GM19455 (cell line): ENCODE measurements around the gene JADE2.
"Not testable (repeated sequence)": the region's sequence is repeated elsewhere in the genome, so short reads cannot be mapped to it uniquely, and the experiment has no call there.

ENCODE experiments used
- ATAC-seq: cut with Tn5 transposase; IDR thresholded peaks from one replicate; pipeline ENCODE4 v1.9.1; 2021; ENCODE audit not compliant: unreplicated experiment

The JADE2 gene

DNA sequence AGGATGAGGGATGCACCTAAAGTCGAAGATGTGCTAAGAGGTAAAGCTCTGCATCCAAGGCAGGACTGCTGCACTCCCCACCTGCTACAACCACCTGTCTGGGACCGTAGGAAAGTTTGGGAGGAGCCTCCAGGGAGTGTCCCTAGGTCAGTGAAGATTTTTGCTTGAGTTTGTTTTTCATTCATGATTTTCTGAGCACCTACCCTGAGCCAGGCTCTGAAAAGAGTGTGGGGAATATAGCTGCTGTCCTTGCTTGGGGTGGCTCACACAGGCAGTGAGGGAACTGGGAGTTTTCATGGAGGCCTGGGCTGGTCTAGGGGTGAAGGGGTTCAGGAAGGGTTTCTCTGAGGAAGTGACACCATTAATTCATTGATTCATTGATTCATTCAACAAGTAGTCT is 58.3 kb downstream of the JADE2 start:
- ATAC-seq = no peak

GRCh38 chr5:134584662-134585061 is 59.2 kb downstream of the JADE2 start:
- ATAC-seq = no peak

- no peak for ATAC-seq
These were observed 60.5 kb downstream of the JADE2 start for GRCh38 chr5:134585966-134586365.

DNA sequence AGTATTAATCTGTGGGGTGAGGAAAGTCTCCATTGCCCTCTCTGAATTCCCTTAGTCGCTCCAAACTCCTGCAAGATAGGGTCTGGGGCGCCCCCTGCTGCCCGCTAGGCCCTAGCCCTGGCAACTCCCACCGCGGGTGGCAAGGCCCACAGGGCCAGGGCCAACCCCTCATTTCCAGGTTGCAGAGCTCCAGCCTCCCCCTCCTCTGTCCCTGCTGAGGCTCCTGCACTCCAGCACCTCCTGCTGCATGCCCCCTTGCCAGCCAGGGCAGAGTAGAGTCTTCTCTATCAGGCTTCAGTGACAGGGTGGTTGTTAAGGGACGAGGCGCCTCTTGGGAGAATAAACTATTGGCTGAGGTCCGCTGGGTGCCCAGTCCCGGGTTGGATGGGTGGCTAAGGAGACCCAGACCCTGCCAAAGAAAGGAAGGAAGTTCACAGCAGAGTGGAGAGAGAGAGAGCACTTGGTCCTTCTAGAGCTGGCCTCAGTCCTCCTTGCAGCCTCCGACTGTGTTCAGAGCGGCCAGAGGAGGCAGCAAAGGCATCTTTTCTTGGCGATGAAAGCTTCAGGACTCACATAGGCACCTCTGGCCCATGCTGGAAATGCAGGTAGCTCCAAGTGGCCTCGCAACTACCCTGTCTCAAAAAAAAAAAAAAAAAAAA is 61.5 kb downstream of the JADE2 start:
- peak; percentile 74 for ATAC-seq

- no peak for ATAC-seq
These were observed 65.7 kb downstream of the JADE2 start for GRCh38 chr5:134590992-134591659.

- peak; percentile 58 for ATAC-seq
These were observed 66.8 kb downstream of the JADE2 start for GRCh38 chr5:134592141-134592746.

DNA sequence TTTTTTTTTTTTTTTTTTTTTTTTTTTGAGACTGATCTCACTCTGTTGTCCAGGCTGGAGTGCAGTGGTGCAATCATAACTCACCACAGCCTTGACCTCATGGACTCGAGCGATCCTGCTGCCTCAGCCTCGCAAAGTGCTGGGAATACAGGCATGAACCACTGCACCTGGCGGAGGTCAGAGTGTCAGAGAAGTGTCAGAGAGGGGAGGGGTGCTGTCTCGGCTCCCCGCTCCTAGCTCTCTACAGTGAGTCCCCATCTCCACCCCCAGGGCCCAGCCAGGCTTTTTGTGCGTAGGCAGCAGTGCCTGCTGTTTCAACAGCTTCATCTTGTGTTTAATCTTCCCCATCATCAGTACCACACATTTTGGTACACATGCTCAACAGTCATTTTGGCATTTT is 68.9 kb downstream of the JADE2 start:
- ATAC-seq = no peak

DNA sequence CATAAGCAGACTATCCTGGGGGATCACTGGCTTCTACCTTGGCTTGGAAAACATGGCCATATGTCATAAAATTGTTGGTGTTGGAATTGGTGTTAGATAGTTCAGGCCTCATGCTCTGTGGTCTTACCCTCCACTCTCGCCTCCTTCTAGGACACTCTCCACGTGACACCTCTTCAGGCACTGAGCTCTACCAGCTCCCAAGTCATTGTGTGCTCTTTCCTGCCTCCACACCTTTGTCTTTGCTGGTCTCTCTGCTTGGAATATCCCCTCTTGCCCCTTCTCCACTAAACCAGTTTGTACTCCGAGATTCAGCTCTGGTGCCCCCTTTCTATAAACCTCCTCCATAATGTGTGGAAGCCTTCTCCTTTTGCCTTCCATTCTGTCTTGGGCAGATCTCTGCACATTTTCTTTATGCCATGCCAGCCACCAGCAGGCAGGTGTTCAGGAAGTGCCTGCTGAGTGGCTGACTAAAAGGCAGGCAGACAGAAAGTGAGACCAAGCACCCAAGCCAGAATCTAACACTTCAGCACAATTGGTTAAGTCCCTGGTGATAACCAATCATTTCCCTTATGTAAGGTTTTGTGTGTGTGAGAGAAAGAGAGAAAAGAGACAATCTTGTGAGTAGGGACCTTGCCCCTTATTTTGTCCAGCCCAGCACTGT is 69.5 kb downstream of the JADE2 start:
- ATAC-seq = peak; percentile 64

DNA sequence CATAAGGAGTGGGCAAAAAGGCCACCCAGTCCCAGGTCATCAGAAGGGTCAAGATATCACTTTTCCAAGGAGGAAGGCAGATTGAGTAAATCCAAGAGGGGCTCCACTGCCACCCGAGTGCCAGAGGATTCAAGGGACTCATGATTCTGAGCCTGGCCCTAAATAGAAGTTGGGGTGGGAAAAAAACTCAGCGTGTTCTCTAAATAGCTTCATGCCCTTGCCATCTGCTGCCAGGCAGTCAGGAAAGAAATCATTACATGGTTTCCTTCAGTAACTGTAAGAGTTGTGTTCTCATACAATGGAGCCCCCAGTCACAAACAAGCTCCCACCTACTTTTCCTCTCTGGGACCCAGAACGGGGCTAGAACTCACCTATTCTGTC is 70.0 kb downstream of the JADE2 start:
- no peak for ATAC-seq

DNA sequence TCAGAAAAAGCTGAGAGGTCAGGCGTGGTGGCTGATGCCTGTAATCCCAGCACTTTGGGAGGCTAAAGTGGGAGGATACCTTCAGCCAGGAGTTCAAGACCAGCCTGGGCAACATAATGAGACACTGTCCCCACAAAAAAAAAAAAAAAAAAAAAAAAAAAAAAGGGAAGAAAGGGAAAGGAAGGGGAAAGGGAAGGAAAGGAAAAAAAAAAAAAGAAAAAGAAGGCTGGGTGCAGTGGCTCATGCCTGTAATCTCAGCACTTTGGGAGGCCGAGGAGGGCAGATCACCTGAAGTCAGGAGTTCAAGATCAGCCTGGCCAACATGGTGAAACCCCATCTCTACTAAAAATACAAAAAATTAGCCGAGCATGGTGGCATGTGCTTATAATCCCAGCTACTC is 74.3 kb downstream of the JADE2 start:
- ATAC-seq = not testable (repeated sequence)

GRCh38 chr5:134600600-134600999 is 75.1 kb downstream of the JADE2 start:
- no peak for ATAC-seq

DNA sequence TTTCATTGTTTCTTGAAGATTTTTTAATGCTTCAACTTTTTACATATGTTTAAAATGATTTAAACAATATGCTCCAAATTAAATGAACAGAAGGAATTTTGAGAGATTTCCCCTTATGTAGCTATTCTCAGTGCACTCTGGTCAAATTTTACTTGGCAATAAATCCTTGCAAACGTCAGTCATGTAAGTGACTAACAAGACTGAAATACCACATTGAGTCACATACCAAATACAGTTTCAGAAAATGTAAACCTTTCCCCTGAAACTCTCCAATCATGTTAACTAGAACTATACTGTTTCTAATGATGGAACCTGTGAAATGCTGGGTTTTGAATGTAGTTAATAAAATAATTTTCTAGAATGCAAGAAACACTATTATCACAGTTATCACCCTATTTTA is 77.6 kb downstream of the JADE2 start:
- no peak for ATAC-seq

DNA sequence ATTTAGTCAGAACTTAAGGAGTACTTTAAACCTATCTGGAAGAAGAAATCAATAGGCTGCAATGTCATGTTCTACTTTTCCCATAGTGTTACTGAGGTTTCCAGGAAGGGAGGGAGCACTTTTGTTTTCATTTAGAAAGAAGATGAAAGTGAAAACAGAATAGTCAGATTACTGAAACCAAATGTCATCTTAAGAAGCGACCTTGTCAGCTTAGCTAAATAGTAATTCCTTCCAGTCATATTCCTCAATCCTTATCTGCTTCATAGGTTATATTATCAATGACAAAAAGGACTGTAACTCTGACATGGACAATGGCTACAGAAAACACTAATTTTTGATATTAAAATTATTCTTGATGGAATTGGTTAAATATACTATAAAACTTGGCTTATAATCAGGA is 79.4 kb downstream of the JADE2 start:
- ATAC-seq = no peak

DNA sequence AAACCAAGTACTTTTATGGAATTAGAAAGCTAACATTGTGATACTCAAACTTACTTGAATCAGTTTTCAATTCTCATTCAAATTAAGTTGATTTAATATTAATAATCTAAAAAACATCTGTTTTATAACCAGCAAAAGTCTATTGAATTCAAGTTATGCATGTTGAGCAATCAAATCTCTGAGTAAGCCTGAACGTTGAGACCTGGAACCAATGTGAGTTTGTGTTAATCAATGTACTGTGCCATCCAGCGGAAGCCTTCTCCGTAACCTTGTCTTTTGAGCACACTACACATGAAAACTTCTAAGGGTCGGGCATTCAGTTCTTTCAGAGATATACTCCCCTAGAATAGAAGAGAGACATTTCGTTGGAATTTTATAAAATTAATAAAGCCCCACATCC is 81.3 kb downstream of the JADE2 start:
- no peak for ATAC-seq

GRCh38 chr5:134608555-134608954 is 83.1 kb downstream of the JADE2 start:
- no peak for ATAC-seq

- ATAC-seq = no peak
These were observed 83.9 kb downstream of the JADE2 start for GRCh38 chr5:134609232-134609851.

GRCh38 chr5:134610725-134611124 is 85.3 kb downstream of the JADE2 start:
- no peak for ATAC-seq

GRCh38 chr5:134611515-134611914 is 86.0 kb downstream of the JADE2 start:
- no peak for ATAC-seq

GRCh38 chr5:134614450-134615085 is 89.1 kb downstream of the JADE2 start:
- ATAC-seq = no peak

- ATAC-seq = no peak
These were observed 95.2 kb downstream of the JADE2 start for GRCh38 chr5:134620634-134621033.

DNA sequence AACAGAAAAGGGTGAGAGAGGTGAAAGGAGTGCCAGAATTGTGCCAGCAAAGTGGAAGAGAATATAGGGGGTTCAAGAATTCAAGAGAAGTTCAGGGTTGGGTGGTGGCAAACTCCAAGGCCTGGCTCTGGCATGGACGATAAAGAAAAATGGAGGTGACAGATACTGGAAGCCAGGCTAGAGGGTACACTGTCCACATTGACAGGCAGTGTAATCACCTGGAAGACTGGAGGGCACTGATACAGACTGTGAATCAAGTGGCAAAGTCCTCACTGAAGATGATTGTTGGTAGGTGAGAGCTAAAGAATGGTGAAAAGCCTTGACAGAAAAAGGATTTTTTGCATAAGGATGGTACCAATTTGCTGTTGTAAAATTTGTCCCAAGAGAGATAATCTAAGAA is 100.1 kb downstream of the JADE2 start:
- ATAC-seq = no peak
